ENCODE results near the gene SFMBT1. TPM values are rescaled to one million over a fixed set of nuclear protein-coding genes. Genes with fewer than 3 reads are reported as not detected.

The SFMBT1 gene
- polyA plus RNA-seq, 2 of the 4 experiments (the other 2 are of a cell fraction), result 7.0 to 9.9 TPM

- Histone ChIP-seq H3K4me2 (no peak overlapping the region), H3K9me3 (no peaks in the 10 kb centered on the region), H3K4me3 (no peak overlapping the region), H3K4me1 (no peaks in the 10 kb centered on the region), H3K27ac (no peak overlapping the region)
- TF ChIP-seq SREBF2 (IDR thresholded peaks at IDR 0.05) (no peak), ESRRA (IDR thresholded peaks at IDR 0.05; ENCODE audit: borderline replicate concordance, low read length) (no peak), TP53 (CRISPR knock-in tag; IDR thresholded peaks at IDR 0.05) (no peak)
- no peak for DNase-seq (ENCODE audit: low read depth in 1 of 2, low spot score in 1 of 2)
- no peak for ATAC-seq
- ChIA-PET POLR2A (no interaction called here), CTCF (interaction anchor here (1.1 kb wide), 1 partner anchor 215 kb away, joined by 3 read pairs; no protein-coding TSS in a partner anchor)
- no peak for FAIRE-seq
- 76% methylated on average over 3 of the region's 3 CpGs for WGBS (ENCODE audit: missing lambda C conversion rate)
Observed at GRCh38 chr3:52857133-52857532, 188.7 kb downstream of the SFMBT1 start.

GRCh38 chr3:52856666-52857065 is 189.2 kb downstream of the SFMBT1 start:
- no peak overlapping the region for H3K4me3 ChIP-seq
- ChIA-PET CTCF (interaction anchor here (1.0 to 1.1 kb wide), 2 partner anchors 18 to 215 kb away, joined by 3 to 4 read pairs; no protein-coding TSS in a partner anchor), POLR2A (no interaction called here)
- H3K27ac ChIP-seq, result no peak overlapping the region
- no peak for ATAC-seq
- FAIRE-seq, result no peak
- TF ChIP-seq NPAS2 (CRISPR knock-in tag; IDR thresholded peaks at IDR 0.05; ENCODE audit: borderline replicate concordance), result no peak
- TF ChIP-seq PHF8 (IDR thresholded peaks at IDR 0.05; ENCODE audit: borderline replicate concordance, low read depth), result no peak
- no peak for TF ChIP-seq MAFK (IDR thresholded peaks at IDR 0.05; ENCODE audit: partially characterized antibody)
- no peak for TF ChIP-seq HOXB13 (CRISPR knock-in tag; IDR thresholded peaks at IDR 0.05; ENCODE audit: low read depth)
- no peak for TF ChIP-seq CHD2 (IDR thresholded peaks at IDR 0.05; ENCODE audit: low read length, partially characterized antibody)
- TF ChIP-seq RCOR1 (IDR thresholded peaks at IDR 0.05; ENCODE audit: low read depth, low read length), result no peak
- no peak for TF ChIP-seq ZNF302 (CRISPR knock-in tag; IDR thresholded peaks at IDR 0.05)
- no peak for TF ChIP-seq EHMT2 (IDR thresholded peaks at IDR 0.05; ENCODE audit: low read depth)
- no peak for TF ChIP-seq CBX8 (IDR thresholded peaks at IDR 0.05)
- no peak for TF ChIP-seq EHF (CRISPR knock-in tag; IDR thresholded peaks at IDR 0.05)
- no peak for TF ChIP-seq RFX5 (IDR thresholded peaks at IDR 0.05)
- TF ChIP-seq ATOH8 (CRISPR knock-in tag; IDR thresholded peaks at IDR 0.05; ENCODE audit: low read depth), result no peak
- no peak for TF ChIP-seq FOSL2 (IDR thresholded peaks at IDR 0.05)
- no peak for TF ChIP-seq FOSL2 (CRISPR knock-in tag; IDR thresholded peaks at IDR 0.05)
- TF ChIP-seq JUNB (IDR thresholded peaks at IDR 0.05), result no peak
- no peak for TF ChIP-seq NFE2L2 (conservative IDR thresholded peaks at IDR 0.05; ENCODE audit: low read length)
- no peak for DNase-seq (ENCODE audit: low read depth in 1 of 2, low spot score in 1 of 2)
- WGBS (ENCODE audit: missing lambda C conversion rate), result 95% methylated on average over 5 of the region's 5 CpGs
- no peak overlapping the region for H3K4me2 ChIP-seq
- no peaks in the 10 kb centered on the region for H3K4me1 ChIP-seq
- H3K9me3 ChIP-seq, result no peaks in the 10 kb centered on the region

- Histone ChIP-seq H3K4me1 (no peaks in the 10 kb centered on the region), H3K4me3 (no peak overlapping the region), H3K27ac (no peak overlapping the region), H3K9me3 (no peaks in the 10 kb centered on the region), H3K4me2 (no peak overlapping the region)
- TF ChIP-seq CTCF (IDR thresholded peaks at IDR 0.05) (no peak), CHD4 (IDR thresholded peaks at IDR 0.05; ENCODE audit: borderline replicate concordance) (no peak), REST (IDR thresholded peaks at IDR 0.05) (peak; percentile 76), NR3C1 (IDR thresholded peaks at IDR 0.05) (no peak)
- ATAC-seq, result no peak
- 83% methylated on average over 2 of the region's 2 CpGs for WGBS (ENCODE audit: missing lambda C conversion rate)
- no peak for DNase-seq (ENCODE audit: low read depth in 1 of 2, low spot score in 1 of 2)
- FAIRE-seq, result no peak
- ChIA-PET CTCF (interaction anchor here (1.2 to 4.4 kb wide), 4 partner anchors 13 to 342 kb away, joined by 3 to 31 read pairs (median 6); no protein-coding TSS in a partner anchor), POLR2A (no interaction called here)
Observed at GRCh38 chr3:52854013-52854412, 191.9 kb downstream of the SFMBT1 start.
